Stimulated activated CD8-positive, alpha-beta memory T cell treated with anti-CD3 and anti-CD28 coated beads, Interleukin-12 subunit alpha, Interleukin-12 subunit beta, amount 100 ng/mL, for 24 hours (primary cell): ENCODE results near the gene HNRNPA0.

Experiments
- DNase-seq: peaks from one replicate; pipeline ENCODE4 v3.0.0-alpha.2; 2020; ENCODE audit errors: extremely low read depth

HNRNPA0 gene

DNA sequence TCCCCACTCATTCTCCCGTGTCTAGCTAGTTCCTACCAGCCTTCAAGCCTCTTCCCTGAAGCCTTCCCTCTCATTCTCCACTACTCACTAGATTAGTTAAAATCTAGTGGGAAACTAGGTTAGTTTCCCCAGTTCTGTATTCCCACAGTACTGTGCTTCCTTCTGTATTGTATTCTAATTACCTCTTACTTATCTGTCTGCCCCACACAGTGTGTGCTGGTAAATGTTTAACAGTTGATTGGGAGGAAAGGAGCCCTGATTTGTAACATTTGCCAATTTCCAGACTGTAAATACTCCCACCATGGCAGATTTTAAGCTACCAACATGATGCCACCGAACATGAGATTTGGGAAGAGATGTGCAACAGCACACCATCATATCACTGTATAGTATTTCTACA, 26.5 kb downstream of the HNRNPA0 start:
- DNase-seq, result no peak

DNA sequence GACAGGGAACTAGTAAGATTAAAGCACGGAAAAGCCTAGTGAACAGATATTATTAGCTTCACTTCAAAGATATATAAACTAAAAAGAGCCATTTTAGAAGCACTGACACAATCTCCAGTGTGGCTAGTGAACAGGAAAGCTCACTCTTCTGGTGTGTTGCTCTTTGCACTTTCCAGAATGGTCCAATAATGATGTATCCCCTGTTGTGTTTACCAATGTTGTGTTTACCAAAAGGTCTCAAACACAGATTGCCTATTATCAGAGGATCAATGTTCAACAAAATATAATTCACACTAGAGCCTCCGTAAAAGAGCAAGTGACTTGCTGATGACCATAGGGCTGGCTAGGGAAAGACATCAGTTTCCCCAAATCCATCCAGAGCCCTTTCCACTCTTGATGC, 29.9 kb downstream of the HNRNPA0 start:
- no peak for DNase-seq

DNA sequence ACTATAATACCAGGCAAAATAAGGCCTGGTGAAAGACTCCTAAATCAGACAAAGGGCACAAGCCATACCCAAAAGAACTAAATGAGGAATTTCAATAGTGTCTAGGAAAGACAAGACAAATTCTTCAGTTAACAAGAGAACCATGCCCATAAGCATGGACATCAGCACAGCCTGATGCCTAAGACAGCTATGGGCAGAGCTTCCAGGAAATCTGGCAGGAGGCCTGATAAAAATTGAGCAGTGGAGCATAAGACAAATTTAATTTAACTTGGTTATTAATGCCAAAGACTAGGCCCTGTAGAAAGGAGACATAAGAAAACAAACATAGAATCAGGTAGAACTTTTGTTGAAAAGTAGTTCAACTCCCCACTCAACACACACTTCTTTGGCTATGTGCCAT, 35.6 kb downstream of the HNRNPA0 start:
- no peak for DNase-seq

DNA sequence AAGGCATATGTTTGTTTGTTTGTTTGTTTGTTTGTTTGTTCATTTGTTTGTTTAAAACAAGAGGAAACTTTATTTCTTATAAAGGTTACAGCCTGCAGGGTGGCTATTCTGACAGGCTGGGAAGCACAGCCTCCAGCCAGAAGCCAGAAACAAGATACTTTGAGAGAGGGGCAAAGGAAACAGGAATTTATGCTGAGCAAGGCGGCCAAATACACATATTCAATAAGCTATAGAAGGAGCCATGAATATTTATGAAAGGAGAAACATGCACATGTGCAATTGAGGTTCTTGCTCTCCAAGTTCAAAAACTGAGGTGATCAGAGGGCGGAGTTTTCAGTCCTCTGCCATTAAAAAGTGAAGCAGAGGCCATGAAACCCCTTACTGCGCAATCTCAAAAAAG, 37.8 kb downstream of the HNRNPA0 start:
- no peak for DNase-seq

DNA sequence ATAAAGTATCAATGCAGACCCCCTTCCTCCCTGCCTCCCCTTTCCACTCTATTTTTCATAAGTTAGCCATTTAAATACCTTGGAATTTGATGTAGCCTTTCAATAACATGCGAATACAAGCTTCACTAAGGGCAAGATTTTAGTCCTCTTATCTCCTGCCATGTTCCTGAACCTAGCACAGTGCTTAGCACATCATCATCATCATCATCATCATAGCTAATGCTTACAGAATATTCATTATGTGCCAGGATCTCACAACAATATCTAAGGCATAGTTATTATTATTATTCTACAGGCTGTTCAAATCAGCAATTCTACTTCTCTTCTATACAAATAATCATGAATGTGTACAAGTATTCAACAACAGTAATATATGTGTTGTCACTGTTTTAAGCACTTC, 38.7 kb downstream of the HNRNPA0 start:
- DNase-seq, result no peak

DNA sequence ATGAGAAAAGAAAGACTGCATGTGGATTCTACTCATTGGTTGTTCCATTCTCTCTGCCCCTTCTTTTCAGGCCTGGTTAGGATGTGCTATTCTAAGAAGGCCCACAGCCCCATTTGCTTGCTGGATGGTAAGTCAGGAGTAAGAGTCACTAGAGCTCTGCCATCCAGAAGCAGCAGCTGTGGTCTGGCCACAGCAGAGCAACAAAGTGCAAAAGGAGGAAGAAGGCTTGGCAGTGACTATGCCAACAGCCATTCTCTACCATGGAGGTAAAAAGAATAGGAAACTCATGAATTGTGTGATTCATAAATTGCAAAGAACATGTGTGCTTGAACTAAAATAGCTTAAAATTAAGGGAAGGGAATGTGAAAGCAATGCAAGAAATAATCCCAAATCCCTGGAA, 39.2 kb downstream of the HNRNPA0 start:
- no peak for DNase-seq

DNA sequence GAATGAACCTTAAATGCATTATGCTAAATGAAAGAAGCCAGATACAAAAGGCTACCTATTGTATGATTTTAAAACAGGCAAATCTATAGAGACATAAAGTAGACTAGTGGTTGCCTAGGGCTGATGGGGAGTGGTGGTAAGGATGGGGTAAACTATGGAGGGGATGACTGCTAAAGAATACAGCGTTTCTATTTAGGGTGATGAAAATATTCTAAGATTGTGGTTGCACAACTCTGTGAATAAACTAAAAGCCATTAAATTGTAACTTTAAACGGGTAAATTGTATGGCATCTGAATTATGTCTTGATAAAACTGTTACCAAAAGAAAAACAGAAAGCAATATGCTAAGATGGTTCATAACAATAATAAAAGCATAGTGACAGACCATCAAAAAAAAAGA, 39.7 kb downstream of the HNRNPA0 start:
- no peak for DNase-seq

DNA sequence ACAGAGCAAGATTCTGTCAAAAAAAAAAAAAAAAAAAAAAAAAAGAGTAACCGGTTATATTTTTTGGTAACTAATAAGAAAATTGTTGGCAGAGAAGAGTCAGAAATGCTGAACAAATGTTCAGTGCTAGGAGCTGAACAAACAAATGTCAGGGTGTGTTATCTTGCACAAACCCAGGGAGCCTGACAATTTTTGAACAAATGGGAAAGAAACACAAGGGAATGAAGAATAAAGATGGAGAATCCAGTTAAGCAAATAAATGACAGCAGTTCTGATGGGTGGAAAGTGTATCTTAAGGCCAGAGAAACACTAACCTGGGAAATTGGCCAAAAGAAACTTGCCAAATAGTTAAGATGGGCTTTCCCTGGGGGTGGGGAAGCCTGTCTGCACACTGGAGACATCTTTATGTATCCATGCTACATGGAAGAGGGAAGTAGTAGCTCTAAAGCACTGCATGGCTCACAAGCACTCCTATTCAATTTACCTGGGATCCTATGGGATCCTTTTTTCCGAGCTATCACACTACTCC, 42.0 kb downstream of the HNRNPA0 start:
- DNase-seq, result no peak

DNA sequence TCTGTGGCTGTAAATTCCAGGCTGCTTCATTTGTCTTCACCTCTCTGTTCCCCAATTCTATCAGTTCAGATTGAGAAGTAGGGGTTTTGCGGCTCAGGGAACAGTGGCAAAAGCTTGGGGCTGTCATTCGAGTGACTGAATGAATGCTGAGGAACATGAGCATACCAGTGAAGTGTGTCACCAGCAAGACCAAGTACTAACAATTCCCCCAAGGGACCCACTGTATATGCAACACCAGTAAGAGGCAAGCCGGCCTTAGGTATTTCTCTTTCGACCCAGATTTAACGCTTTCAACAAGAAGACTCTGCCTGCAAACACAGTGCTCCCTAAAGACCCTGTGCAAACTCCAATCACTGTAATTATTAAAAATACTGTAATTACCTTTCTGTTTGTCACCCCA, 44.1 kb downstream of the HNRNPA0 start:
- DNase-seq, result no peak

DNA sequence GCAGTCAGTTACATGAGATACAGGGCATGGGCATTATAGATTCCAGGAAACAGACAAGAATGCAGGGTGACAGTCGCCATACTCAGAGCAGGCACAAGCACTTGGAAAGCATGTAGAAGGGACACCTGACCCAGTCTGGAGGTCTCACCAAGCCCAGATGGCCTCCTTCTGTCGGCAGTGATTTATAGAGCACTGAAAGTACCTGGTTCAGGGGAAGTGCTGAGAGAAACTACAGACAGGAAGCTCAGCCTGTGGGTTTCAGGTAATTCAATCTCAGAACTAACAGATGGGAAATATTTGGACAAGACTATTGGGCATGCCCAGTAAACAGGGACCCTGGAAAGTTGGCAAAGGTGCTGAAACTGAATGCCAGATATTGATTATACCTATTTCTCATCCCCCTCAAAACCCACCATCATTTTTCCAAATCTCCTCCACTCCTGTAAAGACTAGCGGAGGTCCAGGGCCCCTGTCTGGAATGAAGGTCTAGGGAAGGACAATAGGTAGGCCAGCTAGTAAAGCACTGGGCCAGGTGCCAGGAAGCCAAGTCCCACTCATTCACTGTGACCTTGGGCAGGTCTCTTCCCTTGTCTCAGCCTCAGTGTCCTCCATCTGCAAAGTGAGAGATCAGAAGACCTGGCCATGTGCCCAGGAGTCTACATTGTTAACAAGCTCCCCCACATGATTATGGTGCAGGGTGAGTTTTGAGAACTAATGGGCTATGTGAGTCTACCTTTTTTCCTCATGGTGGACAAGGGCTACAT, 45.2 kb downstream of the HNRNPA0 start:
- no peak for DNase-seq

DNA sequence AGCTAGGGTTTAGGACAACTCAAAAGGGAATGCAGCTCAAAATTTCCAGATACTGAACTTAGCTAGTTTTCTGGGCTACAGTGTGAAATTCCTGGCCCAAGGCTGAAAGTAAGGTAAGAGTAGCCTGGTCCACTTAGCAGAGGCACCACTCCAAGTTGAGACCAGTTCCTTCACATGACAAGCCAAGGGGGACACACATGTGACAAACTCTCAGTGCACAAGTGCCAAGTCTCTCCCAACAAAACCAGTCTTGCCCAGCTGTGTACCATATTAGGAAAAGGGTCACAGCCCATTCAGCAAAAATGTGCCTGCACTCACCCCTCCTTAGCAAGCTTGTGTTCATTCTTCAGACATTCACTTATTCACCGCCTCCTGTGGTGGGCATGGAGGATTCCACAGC, 46.1 kb downstream of the HNRNPA0 start:
- no peak for DNase-seq

DNA sequence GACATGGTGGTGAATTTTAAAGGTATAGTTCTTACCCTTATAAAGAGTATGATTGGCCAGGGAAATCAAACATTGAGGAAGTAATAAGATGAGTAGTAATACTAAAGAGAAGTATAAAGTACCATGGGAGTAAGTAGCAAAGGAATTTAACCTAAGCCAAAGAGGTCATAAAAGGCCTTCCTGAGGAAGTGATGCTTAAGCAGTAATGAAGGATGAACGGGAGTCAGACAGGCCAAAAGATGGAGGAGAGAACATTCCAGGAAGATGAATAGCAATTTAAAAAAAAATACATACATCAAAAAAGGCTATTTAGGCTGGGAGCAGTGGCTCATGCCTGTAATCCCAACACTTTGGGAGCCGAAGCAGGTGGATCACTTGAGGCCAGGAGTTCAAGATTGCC, 47.3 kb downstream of the HNRNPA0 start:
- DNase-seq, result no peak

DNA sequence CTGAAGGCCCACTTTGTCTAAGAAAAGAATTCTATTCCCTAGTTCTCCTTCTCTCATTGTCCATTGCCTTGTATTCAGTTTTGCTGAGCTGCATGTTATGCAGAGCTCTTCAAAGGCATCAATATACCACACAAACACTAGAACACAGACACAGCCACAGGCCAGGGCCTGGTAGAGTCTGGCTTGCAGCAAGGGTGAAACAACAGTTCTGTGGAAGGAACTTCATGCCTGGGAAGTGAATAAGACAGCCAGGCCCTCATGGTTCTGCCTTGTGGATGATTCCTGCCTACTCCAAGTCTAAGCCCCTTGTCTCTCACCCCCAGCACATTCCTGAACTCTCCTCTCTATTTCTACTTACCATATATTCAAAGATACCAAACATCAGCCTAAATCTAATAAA, 49.1 kb downstream of the HNRNPA0 start:
- no peak for DNase-seq

DNA sequence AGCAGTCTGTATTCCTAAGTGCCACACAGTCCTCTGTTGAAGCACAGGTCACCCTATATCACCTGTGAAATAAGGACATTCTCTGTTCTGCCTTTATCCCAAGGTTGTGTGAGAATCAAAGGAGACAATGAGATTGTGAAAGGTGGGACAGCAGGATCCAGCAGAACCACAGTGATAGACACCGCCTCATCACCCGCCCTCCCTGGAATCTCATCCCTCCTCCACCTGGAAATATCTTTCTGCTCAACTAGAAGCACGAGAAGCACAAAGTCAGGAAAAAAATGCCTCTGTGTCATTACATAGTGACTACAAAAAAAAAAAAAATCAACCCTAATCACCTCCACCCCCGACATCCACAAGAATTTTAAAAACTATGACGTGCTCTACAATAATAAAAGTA, 50.6 kb downstream of the HNRNPA0 start:
- no peak for DNase-seq

DNA sequence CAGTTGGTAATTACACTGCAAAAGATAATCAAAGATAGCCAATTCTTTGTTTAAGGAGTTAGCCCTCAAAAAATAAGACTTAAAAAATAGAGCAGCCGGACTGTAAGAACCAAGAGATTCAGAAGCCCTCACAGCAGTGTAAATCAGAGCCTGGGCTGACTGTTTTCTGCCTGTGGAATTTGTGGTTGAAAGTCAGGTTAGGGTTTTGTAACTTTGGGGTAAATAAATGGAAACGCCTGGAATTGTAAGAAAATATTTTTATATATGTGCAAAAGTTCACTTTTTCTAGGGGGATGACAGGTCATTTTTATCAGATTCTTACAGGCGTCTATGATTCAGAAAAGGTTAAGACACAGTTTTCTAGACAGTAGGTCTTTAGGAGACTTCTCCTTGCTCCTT, 53.9 kb downstream of the HNRNPA0 start:
- no peak for DNase-seq

DNA sequence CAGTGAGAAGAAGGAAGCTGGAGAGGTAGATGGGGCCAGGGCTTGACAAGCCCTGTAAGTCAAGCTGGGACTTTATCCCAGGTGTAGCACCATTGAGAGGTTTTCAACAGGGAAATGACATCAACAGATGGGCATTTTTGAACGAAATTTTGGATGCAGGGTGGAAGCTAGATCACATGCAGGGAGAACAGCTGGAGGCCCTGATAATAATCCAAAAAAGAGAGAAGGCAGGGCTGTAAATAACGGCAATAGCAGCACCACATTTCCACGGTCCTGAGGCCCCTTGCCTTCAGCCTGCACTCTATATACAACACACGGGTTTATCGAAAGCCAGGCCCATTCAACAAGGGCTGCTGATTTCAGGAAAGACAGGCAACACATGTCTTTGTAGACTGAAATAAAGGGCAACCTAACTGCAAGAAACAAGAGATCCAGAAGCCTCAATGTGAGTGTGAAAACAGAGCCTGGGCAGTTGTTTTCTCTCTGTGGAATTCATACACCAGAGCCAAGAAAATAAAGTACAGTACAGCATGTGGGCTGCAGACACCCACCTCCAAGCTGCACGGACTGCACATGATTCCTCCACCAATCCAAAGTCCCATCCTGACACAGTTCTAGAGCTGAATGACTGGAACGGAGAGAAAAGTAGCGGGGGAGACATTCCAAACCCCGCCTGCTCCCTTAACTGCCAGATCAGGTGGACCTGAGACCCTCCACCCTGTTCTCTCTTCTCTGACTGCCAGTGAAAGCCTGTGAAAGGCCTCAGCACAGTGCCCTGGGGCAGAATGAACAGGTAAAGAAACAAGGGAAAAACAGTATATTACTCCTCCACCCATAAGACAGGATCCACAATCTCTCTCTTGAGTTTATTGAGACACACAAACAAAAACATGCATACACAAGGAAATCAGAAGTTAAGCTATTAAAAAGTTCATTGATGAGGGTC, 54.6 kb downstream of the HNRNPA0 start:
- DNase-seq, result no peak

DNA sequence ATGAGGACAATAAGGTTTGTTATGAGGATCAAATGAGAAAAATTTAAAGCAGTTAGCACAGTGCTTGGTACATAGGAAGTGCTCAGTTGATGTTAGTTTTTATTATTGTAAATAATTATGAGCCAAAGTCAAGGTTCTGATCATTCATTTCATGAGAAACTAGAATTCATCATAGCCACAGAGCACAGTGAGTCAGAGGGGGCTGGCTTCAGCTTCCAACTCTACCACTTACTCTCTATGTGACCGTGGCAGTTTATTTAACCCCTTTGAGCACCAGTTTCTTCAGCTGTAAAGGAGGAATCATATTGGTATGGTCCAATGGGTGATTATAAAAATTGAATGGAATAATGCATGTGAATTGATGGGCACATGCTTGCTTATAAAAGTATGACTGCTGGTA, 57.7 kb downstream of the HNRNPA0 start:
- peak; percentile 14 for DNase-seq

DNA sequence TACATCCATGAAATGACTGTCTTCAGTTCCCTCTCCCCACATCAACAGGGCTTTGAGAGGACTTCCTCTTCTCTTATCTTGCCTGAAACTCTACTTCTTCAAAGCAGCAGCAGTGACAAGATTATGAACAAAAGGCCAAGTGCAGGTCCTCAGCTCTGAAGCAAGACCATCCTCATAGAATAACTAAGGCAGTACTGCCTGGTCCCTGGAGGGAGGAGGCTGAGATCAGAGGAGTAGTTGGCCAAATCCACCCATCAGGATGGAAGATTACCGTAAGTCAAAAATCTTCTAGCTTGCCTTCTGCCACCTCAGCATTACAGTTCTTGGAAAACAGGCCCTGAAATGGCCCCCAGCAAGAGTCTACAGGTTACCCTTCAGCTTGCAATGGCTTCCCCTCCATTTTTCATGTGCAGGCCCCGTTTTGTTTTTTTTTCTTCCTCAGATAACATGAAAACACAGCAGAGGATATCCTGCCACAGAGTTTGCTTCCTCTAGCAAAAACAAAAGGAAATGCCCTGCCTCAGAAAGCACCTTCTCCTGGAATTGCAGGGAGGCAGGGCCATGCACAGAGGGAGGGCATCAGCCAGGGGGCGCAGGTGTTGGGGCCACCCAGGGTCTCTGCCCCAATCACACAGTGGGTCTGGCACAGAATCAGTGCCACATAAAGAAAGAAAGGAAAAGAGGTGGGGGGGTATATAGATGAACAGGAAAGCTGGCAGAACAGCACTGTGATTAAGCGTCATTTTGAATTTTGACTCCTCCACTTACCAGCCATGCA, 58.3 kb downstream of the HNRNPA0 start:
- DNase-seq, result no peak
